ENCODE results near the gene FAM25G.
"Not testable (repeated sequence)": the region's sequence is repeated elsewhere in the genome, so short reads cannot be mapped to it uniquely, and the experiment has no call there.

The FAM25G gene

DNA sequence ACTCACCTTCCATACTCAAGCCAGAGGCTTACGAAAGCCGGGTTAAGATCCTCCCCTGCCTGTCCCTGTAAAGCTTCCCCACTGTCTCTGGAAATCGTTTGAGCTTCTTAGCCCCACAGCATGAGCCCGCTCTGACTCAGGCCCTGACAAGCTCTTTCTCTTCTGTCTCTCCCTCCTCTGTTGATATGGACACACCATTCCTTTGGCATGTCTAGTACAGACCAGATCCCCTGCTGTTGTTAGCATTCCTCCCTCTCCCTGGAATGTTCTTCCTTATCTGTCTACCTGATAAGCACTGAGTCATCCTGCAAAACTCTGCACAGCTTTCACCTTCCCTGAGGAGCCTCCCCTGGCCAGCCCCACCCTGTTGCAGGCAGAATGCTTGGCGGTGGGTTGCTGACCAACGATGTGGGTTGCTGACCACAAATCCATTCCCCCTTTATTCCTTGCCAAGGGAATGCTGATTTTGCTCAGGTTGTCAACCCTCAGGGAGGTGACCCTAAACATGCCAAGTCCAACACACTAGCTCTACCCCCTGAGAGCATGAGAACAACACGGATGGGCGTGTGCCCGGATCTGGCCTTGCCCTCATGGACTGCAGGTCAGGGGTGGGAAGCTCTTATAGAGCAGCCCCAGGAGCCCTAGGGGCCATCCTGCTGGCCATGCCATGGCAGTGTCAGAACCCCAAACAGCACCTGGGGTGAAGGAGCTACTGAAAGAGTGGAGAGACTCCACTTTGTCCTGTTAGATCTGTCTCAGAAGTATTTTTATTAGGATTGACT lies 28.7 kb downstream of the FAM25G start:
- DNase-seq: not testable (repeated sequence)

DNA sequence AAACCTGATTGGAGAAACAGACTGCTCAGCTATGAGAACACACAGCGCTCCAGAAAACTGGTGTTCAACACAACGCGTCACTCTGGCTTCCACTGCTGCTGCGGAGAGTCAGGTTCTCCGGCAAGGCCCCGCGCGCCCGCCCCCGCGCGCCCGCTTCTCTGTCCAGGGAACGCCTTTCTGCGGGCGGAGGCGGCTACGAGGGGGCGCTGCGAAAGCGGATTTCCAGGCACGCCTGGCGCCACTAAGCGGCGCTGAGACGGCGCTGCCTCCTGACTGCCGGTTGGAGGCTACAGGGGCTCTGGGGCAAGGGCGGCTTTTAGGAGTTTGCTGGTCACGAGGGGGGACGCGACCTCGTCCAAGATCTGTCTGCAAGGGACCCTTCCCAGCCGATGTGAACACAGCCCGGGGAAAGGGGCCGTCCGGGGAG lies 30.2 kb downstream of the FAM25G start:
- DNase-seq: not testable (repeated sequence)

DNA sequence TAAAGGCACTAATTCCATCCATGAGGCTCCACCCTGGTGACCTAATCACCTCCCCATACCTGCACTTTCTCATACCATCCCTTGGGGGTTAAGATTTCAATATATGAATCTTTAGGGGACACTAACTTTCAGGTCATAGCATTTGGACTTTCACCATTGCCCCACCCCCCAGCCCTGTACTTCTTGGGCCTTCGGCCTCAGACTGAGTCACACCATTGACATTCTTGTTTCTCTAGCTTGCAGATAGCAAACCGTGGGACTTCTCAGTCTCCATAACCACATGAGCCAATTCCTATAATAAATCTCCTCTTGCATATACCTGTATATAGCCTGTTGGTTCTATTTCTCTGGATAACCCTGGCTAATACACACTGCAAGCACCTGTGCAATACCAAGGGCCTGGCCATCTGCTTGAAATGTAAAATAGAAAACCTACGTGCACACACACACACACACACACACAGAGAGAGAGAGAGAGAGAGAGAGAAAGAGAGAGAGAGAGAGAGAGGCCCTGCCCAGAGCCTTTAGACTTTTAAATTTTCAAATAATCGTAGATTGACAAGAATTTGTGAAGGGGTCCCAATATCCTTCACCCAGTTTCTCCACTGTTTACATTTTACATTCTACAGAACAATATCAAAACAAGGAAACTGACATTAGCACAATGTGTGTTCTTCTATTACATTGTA lies 32.9 kb downstream of the FAM25G start:
- no peak for DNase-seq

DNA sequence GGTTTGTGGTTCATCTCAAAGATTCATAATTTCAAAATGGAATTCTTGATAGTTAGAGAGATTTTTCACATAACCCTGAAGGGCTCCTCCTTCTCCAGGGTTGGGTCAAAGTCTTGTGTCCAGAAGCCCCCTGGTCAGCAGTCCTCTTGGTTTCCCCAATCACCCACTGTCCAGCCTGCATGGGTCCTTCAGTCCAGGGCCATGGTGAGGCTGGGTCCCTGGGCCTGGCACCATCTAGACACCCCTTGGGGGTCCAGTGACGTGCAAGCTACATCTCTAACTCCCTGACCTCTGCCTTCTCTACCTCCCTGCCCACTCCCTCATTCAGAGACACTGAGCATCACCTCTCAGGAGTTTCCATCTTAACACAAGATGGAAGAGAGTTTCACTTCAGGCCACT lies 33.7 kb downstream of the FAM25G start:
- no peak for DNase-seq

DNA sequence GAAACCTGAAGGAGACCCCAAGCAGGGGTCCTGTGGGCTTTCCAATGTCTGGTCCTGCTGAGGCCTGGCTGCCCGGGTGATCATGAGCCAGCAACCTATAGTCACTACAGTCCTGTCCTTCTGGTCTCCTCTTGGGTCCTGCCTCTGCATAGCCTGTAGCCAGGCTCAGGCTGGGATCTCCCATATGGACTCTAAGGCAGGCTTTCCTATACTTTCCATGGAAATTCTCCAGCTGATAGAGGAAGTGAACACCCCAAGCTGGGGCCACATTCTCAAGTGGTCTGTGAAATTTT lies 34.0 kb downstream of the FAM25G start:
- DNase-seq: no peak

DNA sequence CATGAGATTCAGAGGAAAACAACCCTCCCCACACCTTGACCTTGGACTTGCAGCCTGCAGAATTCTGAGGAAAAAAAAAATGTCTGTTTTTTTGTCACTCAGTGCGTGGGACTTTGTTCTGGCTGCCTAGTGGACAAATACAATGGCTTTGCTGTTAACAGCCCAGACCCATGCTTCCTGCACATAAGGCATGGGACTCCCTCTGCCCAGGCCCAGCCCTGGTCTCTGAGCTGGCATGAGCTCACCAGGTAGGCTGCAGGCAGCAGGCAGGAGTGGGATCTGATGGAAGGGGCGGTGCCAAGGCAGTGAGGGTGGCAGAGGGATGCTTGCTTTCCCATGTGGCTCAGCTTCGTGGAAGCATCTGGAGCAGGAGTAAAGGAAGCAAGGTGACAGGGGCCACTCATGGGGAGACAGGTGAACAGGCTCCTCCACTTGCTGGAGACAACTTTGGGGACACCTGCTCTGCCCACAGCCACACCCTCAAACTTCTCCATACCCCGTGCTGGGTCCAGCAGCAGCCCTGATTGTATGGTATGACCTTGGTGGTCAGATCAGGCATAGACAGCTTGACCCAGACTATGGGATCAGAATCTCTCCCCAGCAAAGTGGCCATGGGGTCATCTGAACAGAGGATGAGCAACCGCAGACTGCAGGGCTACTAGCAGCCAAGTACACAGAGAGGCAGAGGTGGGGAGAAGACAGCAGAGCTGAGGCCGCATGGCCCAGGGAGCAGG lies 34.5 kb downstream of the FAM25G start:
- no peak for DNase-seq

DNA sequence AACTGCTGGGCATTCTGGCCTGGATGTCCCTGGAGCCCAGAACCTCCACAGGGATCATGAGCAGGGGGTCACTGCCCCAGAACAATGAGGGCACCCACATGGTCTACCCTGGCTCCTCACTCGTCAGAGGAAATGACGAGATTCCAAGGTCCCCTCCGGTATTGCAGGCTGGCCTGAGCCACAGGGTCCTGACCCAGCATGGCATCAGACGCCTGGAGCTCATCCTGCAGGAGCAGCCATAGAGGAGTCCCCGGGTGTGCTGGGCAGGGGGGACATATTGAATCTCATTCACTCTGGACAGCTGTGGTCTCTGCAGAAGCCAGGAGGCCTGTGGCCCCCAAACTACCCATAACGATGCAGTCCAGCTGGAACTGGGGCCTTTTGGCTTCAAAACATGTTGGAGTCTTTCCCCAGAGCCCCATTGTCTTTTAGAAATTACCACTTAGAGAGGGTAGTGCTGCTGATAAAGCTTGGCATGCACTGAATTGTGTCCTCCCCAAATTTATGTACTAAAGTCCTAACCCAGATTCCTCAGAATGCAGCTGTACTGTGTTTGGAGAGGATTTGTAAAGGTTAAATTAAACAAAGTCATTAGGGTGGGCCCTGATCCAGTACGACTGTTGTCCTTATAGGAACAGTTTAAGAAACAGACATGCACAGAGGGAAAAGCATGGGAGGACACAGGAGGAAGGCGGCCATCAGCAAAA lies 35.3 kb downstream of the FAM25G start:
- DNase-seq: no peak

DNA sequence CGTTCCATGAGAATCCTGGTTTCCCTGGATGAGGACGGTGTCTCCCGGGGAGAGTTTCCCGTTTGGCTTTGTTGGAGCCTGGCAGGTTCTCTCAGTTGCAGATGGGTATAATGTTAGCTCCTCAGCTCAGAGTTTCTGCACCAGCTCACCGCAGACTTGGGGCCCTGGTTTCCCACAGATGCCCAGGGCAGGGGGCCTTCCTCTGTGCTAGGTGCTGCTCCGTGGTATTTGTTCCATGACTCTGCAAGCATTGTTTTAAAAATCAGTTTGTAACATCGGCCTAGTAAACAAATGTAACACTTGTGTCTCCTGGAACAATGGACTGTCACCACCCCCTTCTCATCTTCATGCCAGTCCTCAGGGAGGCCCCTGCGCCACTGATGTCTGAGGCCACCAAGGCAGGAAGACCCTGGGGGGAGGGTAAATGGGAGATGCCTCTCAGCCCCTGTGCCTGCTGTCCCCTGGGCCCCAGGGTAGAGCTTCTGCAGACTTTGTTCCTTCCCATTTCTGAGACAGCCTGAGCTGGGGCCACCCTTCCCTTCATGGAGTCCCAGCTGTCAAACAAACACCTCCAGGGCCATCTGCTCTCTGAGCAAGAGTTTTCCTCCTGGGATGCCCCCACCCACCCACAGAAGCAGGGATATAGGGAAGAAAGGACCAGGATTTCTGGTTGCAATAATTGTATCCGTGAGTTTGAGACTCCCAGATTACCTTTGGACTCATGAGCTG lies 36.0 kb downstream of the FAM25G start:
- DNase-seq: not testable (repeated sequence)

DNA sequence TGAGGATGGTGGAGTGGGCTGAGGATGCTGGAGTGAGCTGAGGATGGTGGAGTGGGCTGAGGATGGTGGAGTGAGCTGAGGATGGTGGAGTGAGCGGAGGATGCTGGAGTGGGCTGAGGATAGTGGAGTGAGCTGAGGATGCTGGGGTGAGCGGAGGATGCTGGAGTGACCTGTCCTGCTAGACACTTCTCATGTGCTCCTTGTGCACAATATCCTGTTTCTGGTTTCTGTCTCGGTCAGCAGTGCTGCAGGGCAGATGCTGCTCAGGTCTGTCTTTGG lies 36.8 kb downstream of the FAM25G start:
- DNase-seq: no peak

DNA sequence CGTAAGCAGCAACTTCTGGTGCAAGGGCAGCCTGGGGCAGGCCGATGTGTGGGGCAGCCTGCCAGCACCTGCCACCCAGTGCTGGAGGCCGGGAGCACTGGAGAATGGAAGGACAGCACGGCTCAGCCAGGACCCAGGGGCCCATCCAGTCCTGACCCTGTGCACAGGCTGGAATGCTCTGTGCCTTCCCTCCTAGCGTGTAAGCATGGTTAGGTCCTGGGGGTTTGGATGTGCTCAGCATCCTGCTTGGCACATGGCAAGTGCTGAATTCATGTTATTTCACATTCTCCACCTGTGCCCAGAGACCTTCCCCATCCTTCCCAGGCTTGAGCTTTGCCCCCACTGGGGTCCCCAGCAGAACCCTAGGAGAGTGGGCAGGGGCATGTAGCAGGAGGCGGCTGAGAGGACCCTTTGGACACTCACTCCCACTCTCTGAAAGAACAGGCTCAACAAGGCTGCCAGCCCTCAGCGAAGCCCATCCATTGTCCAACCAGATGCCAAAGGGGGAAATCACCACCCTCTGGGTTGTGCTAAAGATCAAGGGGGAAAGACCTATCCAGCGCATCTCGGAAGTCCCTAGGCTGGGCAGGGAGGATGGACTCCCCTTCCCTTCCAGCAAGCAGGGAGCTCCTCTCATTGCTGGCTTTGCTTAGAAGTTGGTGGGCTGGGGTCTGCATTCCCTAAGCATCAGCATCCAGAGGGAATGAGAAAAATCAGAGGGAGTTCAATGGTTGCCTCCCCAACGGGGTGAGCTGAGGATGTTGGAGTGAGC lies 37.3 kb downstream of the FAM25G start:
- no peak for DNase-seq

DNA sequence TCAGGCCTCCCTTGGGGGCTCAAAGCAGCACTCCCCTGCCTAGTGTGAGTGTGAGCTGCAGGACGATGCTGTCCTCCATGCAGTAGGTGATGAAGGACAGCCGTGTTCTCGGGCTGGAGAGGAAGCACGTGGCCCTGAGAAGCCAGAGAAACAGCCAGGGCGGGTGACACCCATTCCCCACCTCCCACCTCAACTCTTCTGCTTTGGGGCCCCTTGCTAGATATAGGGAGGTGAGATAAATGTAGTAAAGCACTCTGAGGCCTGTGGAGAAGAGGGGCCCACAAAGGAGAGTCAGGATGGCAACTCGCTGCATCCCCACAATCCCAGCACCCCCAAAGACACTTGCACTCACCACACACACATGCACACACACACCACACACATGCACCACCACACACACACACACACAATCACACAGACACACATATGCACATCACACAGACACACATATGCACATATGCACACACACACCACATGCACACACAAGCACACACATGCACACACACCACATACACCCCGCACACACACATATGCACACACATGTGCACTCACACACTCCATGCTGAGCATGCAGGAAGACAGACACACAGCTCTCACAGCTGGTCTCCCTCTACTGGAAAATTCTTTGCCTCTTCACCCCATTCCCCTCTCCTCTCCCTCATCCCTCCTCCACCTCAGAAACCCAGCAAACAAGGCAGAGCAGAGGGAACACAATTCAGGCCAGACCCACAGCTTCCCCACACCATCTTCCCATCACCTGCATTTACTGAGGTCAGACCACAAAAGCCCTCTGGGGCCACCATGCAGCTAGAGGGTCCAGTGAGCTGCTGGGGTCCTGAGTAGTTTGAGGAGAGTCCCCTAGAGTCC lies 38.1 kb downstream of the FAM25G start:
- DNase-seq: no peak

DNA sequence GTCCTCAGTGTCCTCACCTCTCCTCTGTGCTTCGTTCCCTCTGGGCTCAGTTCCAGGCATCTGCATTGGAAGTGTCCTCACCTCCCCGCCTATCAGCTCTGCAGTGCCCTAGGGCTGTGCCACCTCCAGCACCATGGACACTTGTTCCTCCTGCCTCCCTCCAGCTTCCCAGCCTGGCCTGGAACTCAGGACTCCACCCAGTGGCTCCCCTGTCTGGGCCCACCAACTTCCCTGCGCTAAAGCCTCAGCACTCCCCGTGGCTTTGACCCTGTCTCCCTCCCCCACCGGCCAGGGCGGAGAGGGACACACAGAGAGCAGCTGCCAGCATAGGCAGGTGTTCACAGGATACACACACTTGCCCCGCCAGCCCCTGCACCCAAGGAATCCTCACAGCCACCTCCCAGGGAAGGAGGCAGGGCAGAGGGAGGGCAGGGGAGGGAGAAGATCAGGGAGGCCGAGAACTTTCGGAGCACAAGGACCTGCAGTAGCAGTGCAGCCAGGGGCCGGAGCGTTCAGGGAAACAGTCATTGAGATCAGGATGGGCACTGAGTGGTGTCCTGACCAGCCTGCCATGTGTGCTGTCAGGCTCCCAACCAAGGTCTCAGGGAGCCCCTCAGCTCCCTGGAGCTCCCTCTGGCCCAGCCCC lies 38.9 kb downstream of the FAM25G start:
- no peak for DNase-seq

DNA sequence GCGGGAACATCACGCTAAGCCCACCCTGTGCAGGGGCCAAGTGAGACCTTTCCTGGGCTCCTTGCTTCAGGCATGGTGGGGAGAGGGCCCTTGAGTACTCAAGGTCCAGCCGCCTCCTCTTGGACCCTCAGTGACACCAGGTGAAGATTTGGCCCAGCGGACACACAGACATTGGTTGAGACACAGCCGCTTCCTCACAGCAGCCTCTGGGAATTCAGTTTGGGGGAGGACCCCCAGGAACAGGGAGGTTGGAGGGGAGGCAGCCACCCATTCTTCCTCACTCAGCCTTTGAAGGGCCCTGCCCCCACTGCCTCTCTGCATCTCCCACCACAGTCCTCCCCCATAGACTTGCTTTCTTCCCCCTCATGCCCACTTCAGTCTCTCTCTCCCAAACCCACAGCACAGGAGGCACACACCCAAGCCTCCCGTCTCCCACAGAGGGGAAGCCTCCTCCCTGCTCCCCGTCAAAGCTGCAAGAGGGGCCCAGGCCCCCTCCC lies 39.5 kb downstream of the FAM25G start:
- no peak for DNase-seq

DNA sequence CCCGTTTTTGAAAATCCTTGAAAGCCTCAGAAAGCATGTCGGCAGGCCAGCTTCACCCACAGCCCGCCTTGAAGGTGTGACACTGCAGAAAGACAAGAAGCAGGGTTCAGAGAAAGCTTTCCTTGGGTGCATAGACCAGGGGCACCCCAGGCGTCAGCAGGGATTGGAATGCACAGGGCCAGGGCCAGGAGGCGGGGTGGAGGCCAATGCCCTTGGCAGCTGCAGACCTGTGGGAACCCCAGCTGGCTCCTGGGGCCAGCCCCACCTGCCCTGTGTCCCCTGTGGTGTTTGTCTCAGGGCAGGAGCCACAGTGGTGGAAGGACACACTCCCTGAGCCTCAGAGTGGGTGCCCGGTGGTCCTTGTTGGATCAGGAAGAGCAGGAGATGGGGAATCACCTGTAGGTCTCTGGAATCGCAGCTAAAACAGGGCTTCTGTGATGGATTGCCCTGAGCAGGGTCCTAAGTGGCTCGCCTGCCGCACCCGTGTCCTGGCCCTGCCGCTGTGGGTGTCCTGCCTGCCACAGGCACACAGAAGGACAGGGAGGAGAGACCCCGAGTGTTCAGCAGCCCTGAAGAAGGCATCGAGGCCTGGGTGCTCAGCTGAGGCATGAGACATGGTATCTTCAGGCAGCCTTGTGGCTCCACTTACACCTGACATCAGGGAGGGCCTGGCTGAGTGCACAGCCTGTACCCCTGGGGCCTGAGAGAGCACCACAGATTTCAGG lies 40.1 kb downstream of the FAM25G start:
- DNase-seq: no peak

DNA sequence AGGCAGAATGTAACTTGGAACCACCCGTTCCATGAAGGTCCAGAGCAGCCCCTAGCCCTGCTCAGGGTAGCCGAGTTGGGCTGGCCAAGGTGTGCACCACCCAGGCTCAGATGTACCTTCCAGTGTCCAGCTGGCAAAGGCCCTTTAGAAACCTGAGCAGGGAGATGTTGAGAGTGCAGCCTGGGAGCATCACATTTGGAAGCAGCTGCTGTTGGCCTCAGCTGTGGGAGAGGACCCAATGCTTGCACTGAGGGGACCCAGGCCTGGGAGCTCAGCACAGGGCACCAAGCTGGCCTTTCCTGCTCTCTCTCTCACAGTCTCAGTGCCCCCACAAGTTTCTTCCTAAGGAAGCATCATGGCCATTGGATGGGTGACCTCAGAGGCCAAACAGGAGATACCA lies 41.1 kb downstream of the FAM25G start:
- no peak for DNase-seq

DNA sequence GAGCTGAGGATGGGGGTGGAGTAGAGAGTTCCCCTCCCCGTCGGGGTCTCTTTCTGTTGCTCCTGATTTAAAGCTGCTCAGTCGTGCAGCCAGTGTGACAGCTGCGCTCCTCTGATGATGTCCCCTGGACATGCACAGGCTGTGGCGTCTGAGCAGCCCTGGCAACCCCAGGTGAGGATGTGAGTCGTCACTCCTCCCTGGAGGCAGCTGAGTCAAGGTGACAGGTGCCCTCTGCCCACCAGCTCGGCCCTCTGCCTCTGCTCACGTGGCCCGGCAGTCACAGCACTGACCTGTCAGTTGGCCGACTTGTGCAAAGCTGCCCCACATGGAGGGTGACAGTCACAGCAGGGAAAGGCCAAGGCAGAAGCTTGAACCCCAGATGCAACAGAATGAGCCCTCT lies 41.5 kb downstream of the FAM25G start:
- DNase-seq: no peak

DNA sequence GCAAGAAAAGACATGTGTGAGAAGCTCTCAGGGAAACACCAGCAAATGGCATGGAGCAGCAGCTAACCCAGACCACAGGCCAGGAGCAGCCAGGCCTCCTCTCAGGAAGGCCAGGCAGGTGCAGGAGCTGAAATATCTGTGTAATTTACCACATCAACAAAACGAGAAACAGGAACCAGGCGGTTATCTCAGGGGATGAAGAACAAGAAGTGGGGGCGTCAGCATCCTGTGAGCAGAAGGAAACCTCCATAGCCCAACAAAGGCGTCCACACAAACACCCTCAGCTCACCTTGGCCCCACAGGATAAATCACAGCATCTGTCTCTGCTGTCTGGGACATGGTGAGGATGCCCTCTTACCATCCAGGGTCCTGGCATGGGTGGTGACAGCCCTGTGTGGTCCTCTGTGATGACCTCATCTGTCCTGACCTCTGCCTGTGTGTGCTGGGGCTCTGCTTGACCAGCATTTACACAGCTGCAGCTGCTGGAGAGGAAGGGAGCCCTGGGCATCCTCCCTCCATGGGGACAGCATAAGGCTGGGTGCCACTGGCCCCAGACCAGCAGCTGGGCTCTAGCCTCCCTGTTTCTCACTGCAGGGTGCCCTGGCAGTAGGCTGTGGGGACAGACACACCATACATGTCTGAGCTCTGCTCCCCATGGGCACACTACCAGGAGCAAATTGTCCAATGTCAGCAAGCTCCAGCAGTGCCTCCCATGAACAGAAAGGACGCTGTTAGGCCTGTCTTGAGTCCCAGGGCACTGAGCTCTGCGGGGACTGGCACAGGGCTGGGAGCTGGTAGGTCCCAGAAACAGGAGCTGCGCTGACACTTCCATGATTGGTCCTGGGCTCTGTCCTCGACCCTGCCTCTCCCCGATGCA lies 42.2 kb downstream of the FAM25G start:
- DNase-seq: no peak

DNA sequence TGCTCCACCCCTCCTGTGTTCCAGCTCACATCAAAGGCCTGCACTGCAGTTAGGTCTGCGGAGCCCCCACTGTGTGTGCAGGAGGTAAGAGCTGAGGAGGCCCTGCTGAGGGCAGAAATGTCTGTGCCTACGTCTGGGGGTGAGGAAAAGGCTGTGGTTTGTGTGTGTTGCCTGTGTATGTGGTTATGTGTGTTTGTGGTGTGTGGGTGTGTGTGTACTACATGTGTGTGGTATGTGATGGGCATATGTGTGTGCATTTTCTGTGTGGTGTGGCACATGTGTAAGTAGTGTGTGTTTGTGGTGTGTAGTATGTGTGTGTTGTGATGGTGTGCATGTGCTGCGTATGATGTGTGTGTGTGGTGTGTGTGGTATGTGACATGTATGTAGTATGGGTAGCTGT lies 43.8 kb downstream of the FAM25G start:
- DNase-seq: no peak

DNA sequence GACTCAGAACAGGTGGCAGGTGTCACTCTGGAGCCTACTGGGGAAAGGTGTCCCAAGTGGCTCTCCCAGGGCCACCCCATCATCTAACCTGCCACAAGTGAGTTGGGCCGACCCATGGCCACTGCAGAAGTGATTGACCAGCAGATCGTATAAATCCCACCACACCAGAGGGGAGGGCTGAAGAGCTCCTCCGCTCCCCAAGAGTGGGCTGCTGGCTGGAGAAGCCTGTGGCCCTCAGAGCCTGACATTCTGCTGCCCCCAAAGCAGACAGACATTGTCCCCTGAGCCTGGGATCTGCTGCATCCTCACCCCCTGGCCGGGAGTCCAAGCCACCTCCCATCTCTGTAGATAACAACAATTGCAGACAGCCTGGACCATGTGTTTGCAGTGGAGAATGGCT lies 44.3 kb downstream of the FAM25G start:
- DNase-seq: no peak
